Measurements from ENCODE around the gene GRAMD1C. TPM values are rescaled to one million over a fixed set of nuclear protein-coding genes. Genes with fewer than 3 reads are reported as not detected.
"Not testable (repeated sequence)": the region's sequence is repeated elsewhere in the genome, so short reads cannot be mapped to it uniquely, and the experiment has no call there.

Gene GRAMD1C
- total RNA-seq, 1 donor from 2014 or later = 2.0 TPM

- H3K27me3 ChIP-seq (ENCODE audit: low read depth) = no peaks in the 10 kb centered on the region
- no peaks in the 10 kb centered on the region for H3K9me3 ChIP-seq (replicated peaks)
- no peaks in the 10 kb centered on the region for H3K36me3 ChIP-seq
- no peaks in the 10 kb centered on the region for H3K4me1 ChIP-seq
- intact Hi-C loops (cut with micrococcal nuclease) = no loop called here
- no peak for DNase-seq
- TF ChIP-seq, protein P1, sequence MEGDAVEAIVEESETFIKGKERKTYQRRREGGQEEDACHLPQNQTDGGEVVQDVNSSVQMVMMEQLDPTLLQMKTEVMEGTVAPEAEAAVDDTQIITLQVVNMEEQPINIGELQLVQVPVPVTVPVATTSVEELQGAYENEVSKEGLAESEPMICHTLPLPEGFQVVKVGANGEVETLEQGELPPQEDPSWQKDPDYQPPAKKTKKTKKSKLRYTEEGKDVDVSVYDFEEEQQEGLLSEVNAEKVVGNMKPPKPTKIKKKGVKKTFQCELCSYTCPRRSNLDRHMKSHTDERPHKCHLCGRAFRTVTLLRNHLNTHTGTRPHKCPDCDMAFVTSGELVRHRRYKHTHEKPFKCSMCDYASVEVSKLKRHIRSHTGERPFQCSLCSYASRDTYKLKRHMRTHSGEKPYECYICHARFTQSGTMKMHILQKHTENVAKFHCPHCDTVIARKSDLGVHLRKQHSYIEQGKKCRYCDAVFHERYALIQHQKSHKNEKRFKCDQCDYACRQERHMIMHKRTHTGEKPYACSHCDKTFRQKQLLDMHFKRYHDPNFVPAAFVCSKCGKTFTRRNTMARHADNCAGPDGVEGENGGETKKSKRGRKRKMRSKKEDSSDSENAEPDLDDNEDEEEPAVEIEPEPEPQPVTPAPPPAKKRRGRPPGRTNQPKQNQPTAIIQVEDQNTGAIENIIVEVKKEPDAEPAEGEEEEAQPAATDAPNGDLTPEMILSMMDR (IDR thresholded peaks at IDR 0.05; ENCODE audit: borderline replicate concordance) = peak; percentile 63
- no peak overlapping the region for H3K4me3 ChIP-seq
- no peak overlapping the region for H3K27ac ChIP-seq (replicated peaks)
Measured at GRCh38 chr3:113844622-113845222, 6.1 kb downstream of the GRAMD1C start.

DNA sequence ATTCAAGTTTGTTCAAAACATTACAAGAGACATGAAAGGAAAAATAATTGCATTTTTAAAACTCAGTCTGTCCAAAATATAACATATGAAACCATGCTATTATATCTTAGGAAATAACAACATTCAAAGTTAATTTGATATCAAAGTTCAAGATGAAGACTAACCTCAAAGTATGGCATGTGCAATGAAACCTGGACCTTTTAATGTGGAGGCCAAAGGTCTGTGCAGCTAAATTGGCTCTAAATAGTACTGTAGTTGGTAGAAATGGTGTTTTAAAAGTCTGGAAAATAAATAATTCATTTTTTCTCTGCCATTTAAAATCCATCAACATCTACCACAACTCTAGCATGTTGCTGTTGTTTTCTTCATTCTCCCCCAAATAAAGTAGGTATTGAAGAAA, 8.7 kb downstream of the GRAMD1C start:
- Histone ChIP-seq H3K9me3 (replicated peaks) (no peaks in the 10 kb centered on the region), H3K36me3 (no peaks in the 10 kb centered on the region), H3K27me3 (ENCODE audit: low read depth) (no peaks in the 10 kb centered on the region), H3K27ac (replicated peaks) (no peak overlapping the region), H3K4me3 (no peak overlapping the region), H3K4me1 (no peaks in the 10 kb centered on the region)
- intact Hi-C loops (cut with micrococcal nuclease) = no loop called here
- TF ChIP-seq, protein P1 (IDR thresholded peaks at IDR 0.05; ENCODE audit: borderline replicate concordance) = no peak
- no peak for DNase-seq

DNA sequence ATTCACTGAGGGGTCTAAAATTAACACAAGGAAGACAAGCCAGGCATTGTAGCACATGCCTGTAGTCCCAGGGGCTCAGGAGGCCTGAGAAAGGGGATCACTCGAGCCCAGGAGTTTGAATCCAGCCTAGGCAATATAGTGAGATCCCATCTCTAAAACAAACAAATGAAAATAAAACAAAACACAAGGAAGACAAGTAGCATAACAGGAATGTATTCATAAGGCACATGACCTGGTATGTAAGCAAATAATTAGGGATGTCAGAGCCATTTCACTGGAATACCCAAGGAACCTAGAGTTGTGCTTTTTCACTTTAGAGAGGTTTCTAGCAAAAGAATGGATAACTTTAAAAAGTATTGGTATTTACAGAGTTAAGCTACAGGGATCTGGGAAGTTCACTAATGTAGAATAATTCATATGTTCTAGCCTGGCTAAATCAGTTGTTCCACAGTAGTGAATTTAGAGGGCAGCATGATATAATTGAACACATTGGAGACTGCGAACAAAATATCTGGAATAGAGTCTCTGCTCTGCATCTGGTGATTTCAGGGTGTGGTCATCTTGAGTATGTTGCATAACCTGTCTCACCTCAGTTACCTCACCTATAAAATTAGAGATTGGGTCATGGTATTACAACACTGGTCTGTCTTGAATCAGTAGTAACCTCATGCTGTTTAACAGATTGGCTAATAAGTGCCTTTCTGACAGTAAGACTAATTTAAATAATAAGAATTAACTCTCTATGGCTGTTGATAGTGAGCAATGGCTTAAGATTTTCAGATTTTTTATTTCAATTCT, 9.3 kb downstream of the GRAMD1C start:
- H3K27me3 ChIP-seq (ENCODE audit: low read depth) = no peaks in the 10 kb centered on the region
- no peaks in the 10 kb centered on the region for H3K4me1 ChIP-seq
- no peaks in the 10 kb centered on the region for H3K36me3 ChIP-seq
- intact Hi-C loops (cut with micrococcal nuclease) = no loop called here
- TF ChIP-seq, protein P1 (IDR thresholded peaks at IDR 0.05; ENCODE audit: borderline replicate concordance) = no peak
- H3K9me3 ChIP-seq (replicated peaks) = no peaks in the 10 kb centered on the region
- H3K4me3 ChIP-seq = no peak overlapping the region
- DNase-seq = no peak
- H3K27ac ChIP-seq (replicated peaks) = no peak overlapping the region

DNA sequence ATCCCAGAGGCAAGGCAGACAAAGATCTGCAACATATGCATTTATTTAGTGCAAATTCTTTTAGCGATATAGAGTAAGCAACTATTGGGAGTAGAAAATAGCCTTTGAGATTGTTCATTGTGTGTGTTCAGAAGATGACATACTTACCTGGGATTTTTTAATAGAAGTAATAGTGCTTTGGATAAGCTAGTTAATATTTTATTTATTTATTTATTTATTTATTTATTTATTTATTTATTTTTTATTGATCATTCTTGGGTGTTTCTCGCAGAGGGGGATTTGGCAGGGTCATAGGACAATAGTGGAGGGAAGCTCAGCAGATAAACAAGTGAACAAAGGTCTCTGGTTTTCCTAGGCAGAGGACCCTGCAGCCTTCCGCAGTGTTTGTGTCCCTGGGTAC, 10.5 kb downstream of the GRAMD1C start:
- H3K27ac ChIP-seq (replicated peaks); H3K4me3 ChIP-seq; H3K4me1 ChIP-seq; DNase-seq; intact Hi-C loops (cut with micrococcal nuclease); H3K36me3 ChIP-seq; H3K27me3 ChIP-seq (ENCODE audit: low read depth); H3K9me3 ChIP-seq (replicated peaks): not testable (repeated sequence)

- intact Hi-C loops (cut with micrococcal nuclease); H3K36me3 ChIP-seq; H3K4me1 ChIP-seq; H3K9me3 ChIP-seq (replicated peaks); H3K27me3 ChIP-seq (ENCODE audit: low read depth); H3K27ac ChIP-seq (replicated peaks); H3K4me3 ChIP-seq; DNase-seq: not testable (repeated sequence)
Measured at GRCh38 chr3:113849841-113850240, 11.3 kb downstream of the GRAMD1C start.

DNA sequence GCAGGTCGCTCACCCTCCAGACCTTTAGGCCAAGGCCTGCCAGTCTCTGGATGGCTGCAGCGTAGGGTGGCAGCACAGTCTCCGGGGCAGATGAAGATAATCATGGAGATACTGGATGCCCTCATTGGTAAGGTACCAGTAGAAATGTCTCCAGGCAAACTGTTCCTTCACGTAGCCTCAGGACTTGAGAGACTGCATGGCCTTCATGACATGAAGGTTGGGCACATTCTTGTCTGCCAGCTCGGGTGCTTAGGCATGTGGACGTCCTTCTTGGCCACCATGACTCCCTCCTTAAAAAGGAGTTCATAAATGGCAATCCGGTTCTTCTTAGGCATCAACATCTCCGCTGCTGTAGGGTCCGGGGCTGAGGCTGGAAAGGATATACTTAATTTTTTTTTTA, 11.8 kb downstream of the GRAMD1C start:
- H3K9me3 ChIP-seq (replicated peaks); DNase-seq; H3K27me3 ChIP-seq (ENCODE audit: low read depth); H3K4me1 ChIP-seq; H3K36me3 ChIP-seq; H3K4me3 ChIP-seq; H3K27ac ChIP-seq (replicated peaks); intact Hi-C loops (cut with micrococcal nuclease): not testable (repeated sequence)

DNA sequence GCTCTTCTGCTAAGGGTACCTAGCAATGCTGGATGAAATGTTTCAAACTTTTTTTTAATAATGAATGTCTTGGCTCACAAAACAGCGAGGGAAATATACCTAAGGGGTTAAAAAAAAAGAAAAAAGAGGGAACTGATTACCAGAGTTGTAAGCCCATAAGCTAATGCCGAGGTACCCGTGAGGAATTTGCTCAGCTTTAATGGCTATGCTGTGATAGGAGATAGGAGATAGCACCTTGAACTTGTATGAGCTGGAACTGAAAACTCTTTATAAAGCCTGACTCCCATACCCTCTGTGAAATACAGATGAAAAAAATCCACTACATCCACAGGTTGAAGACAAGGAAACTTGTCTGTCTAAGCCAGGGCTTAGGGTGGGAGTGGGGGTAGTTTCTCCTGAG, 13.9 kb downstream of the GRAMD1C start:
- Histone ChIP-seq H3K4me1 (no peaks in the 10 kb centered on the region), H3K27me3 (ENCODE audit: low read depth) (no peaks in the 10 kb centered on the region), H3K4me3 (no peak overlapping the region), H3K27ac (replicated peaks) (no peak overlapping the region), H3K36me3 (no peaks in the 10 kb centered on the region), H3K9me3 (replicated peaks) (peaks cover 2% of the 10 kb centered on the region)
- intact Hi-C loops (cut with micrococcal nuclease) = no loop called here
- TF ChIP-seq, protein P1 (IDR thresholded peaks at IDR 0.05; ENCODE audit: borderline replicate concordance) = no peak
- DNase-seq = no peak
